Esophagus muscularis mucosa (tissue), 4 donors: Measurements from ENCODE around the gene QSER1. TPM values are rescaled to one million over a fixed set of nuclear protein-coding genes. Genes with fewer than 3 reads are reported as not detected.
"Not testable (repeated sequence)": the region's sequence is repeated elsewhere in the genome, so short reads cannot be mapped to it uniquely, and the experiment has no call there.

Experiments
- DNase-seq: peaks from one replicate; pipeline ENCODE4 v3.0.0-alpha.2; 2017; ENCODE audit errors: extremely low spot score
- H3K27ac ChIP-seq, 4 donors: fragments of 200-600 bp; sonication (generic); replicated peaks in 1 of 4; 1 replicate in 3 of 4; 2 replicates in 1 of 4; pipeline ENCODE4 v1.5.1; 2016 to 2019; ENCODE audit warnings: mild to moderate bottlenecking in 1 of 4
- H3K27me3 ChIP-seq, 4 donors: fragments of 200-600 bp; sonication (generic); one replicate each; pipeline versions ENCODE4 v1.5.1 to v1.6.0; 2016 to 2019
- H3K36me3 ChIP-seq, 4 donors: fragments of 200-600 bp; sonication (generic); one replicate each; pipeline ENCODE4 v1.5.1; 2016 to 2019
- H3K4me1 ChIP-seq, 4 donors: fragments of 200-600 bp; sonication (generic); one replicate each; pipeline ENCODE4 v1.5.1; 2016 to 2019
- H3K4me3 ChIP-seq, 4 donors: fragments of 200-600 bp; sonication (generic); 1 replicate in 2 of 4; 2 replicates in 2 of 4; pipeline ENCODE4 v1.5.1; 2016 to 2019; ENCODE audit warnings: mild to moderate bottlenecking in 4 of 4, moderate library complexity in 1 of 4
- H3K9me3 ChIP-seq, 4 donors: fragments of 200-600 bp; sonication (generic); 1 replicate in 3 of 4; 2 replicates in 1 of 4; pipeline ENCODE4 v1.5.1; 2016 to 2019
- CTCF ChIP-seq, 3 experiments: fragments of 200-600 bp in 2 of 3; fragments of 450-650 bp in 1 of 3; sonication (generic) in 2 of 3; IDR thresholded peaks; one replicate each; pipeline ENCODE4 v1.5.1; 2017 to 2019; ENCODE audit warnings: antibody characterized with exemption in 3 of 3, mild to moderate bottlenecking in 2 of 3, moderate library complexity in 1 of 3
- EP300 ChIP-seq: sonication (generic); formaldehyde crosslinking; IDR thresholded peaks from one replicate; pipeline ENCODE4 v1.6.1; 2017; ENCODE audit warnings: antibody characterized with exemption
- POLR2A ChIP-seq: fragments of 450-650 bp; IDR thresholded peaks from one replicate; pipeline ENCODE4 v1.6.1; 2017; ENCODE audit warnings: antibody characterized with exemption, moderate library complexity, mild to moderate bottlenecking, low read depth
- POLR2AphosphoS5 ChIP-seq, 2 donors: sonication (generic); formaldehyde crosslinking; IDR thresholded peaks; one replicate each; pipeline ENCODE4 v1.6.1; 2017; ENCODE audit warnings: antibody characterized with exemption in 2 of 2
- WGBS: methylation state at CpG from one replicate; pipeline ENCODE4 v1.1.5; 2018; 5-methylcytosine and 5-hydroxymethylcytosine counted together
- intact Hi-C: fragments of 100-400 bp; cut with DNase I; formaldehyde crosslinking; loops from one replicate; pipeline ENCODE4 v1.15.1; 2023
- small RNA-seq, 3 donors: library from RNA; depleted of rRNA; stranded (forward); fragments of <200 nt; gene quantifications; one replicate each; pipeline ENCODE3, GENCODE V24; 2016
- total RNA-seq, 4 donors: library from RNA; depleted of rRNA; stranded (reverse); fragments of >200 nt; gene quantifications; one replicate each; pipeline versions ENCODE4 v1.1.0 to v1.2.1, GENCODE V29; 2016

QSER1 gene
- total RNA-seq, 4 donors from 2014 or later, result 18.9 to 23.7 (median 21.9) TPM

GRCh38 chr11:33025339-33025722 is 132.7 kb downstream of the QSER1 start:
- no peak overlapping the region for H3K27ac ChIP-seq
- intact Hi-C loops, result no loop called here
- no peaks in the 10 kb centered on the region for H3K27me3 ChIP-seq
- TF ChIP-seq POLR2A (no peak), EP300 (no peak), POLR2AphosphoS5 (IDR thresholded peaks at IDR 0.05) (no peak), CTCF (IDR thresholded peaks at IDR 0.05) (no peak)
- no peaks in the 10 kb centered on the region for H3K36me3 ChIP-seq
- H3K4me3 ChIP-seq, result no peak overlapping the region
- DNase-seq, result no peak
- no peaks in the 10 kb centered on the region for H3K4me1 ChIP-seq
- H3K9me3 ChIP-seq, result no peaks in the 10 kb centered on the region
- 92% methylated on average over 3 of the region's 3 CpGs for WGBS

GRCh38 chr11:33027233-33027632 is 134.6 kb downstream of the QSER1 start:
- 95% methylated on average over 2 of the region's 2 CpGs for WGBS
- TF ChIP-seq EP300 (no peak), POLR2AphosphoS5 (IDR thresholded peaks at IDR 0.05) (no peak), CTCF (IDR thresholded peaks at IDR 0.05) (no peak), POLR2A (no peak)
- H3K4me1 ChIP-seq, result no peaks in the 10 kb centered on the region
- no peaks in the 10 kb centered on the region for H3K27me3 ChIP-seq
- H3K27ac ChIP-seq, result no peak overlapping the region
- H3K4me3 ChIP-seq, result no peak overlapping the region
- H3K36me3 ChIP-seq, result peaks cover 0 to 3% (median 0%) of the 10 kb centered on the region in 4 donors
- DNase-seq, result no peak
- no peaks in the 10 kb centered on the region for H3K9me3 ChIP-seq
- intact Hi-C loops, result no loop called here

GRCh38 chr11:33027846-33028536 is 135.4 kb downstream of the QSER1 start:
- no peak overlapping the region for H3K27ac ChIP-seq
- intact Hi-C loops, result no loop called here
- H3K4me1 ChIP-seq, result no peaks in the 10 kb centered on the region
- TF ChIP-seq POLR2AphosphoS5 (IDR thresholded peaks at IDR 0.05) (no peak), POLR2A (no peak), CTCF (IDR thresholded peaks at IDR 0.05) (no peak), EP300 (no peak)
- H3K4me3 ChIP-seq, result no peak overlapping the region
- no peak for DNase-seq
- H3K9me3 ChIP-seq, result no peaks in the 10 kb centered on the region
- H3K27me3 ChIP-seq, result no peaks in the 10 kb centered on the region
- 58% methylated on average over 4 of the region's 4 CpGs for WGBS
- H3K36me3 ChIP-seq, result peaks cover 0 to 3% (median 0%) of the 10 kb centered on the region in 4 donors

- DNase-seq, result no peak
- H3K36me3 ChIP-seq, result peaks cover 0 to 3% (median 0%) of the 10 kb centered on the region in 4 donors
- 61% methylated on average over 2 of the region's 2 CpGs for WGBS
- no peaks in the 10 kb centered on the region for H3K27me3 ChIP-seq
- TF ChIP-seq EP300, result no peak
- TF ChIP-seq POLR2AphosphoS5 (IDR thresholded peaks at IDR 0.05), result no peak
- no peak for TF ChIP-seq CTCF (IDR thresholded peaks at IDR 0.05)
- no peak for TF ChIP-seq POLR2A
- intact Hi-C loops, result no loop called here
- no peak overlapping the region for H3K27ac ChIP-seq
- no peaks in the 10 kb centered on the region for H3K9me3 ChIP-seq
- H3K4me1 ChIP-seq, result no peaks in the 10 kb centered on the region
- no peak overlapping the region for H3K4me3 ChIP-seq
Observed at GRCh38 chr11:33028537-33028914, 135.9 kb downstream of the QSER1 start.

DNA sequence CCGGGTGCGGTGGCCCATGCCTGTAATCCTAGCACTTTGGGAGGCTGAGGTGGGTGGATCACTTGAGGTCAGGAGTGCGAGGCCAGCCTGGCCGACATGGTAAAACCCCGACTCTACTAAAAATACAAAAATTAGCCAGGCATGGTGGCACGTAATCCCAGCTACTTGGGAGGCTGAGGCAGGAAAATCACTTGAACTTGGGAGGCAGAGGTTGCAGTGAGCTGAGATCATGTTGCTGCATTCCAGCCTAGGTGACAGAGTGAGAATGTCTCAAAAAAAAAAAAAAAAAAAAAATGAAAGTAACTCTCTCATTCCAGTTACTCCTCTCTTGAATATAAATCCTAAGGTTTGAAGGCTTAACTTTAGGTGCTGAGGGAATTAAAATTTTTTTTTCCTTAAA is 136.6 kb downstream of the QSER1 start:
- H3K4me1 ChIP-seq, H3K4me3 ChIP-seq, H3K9me3 ChIP-seq, H3K36me3 ChIP-seq, DNase-seq, intact Hi-C loops, H3K27me3 ChIP-seq, H3K27ac ChIP-seq: not testable (repeated sequence)
- 93% methylated on average over 6 of the region's 6 CpGs for WGBS

Small RNA genes lying within 50 kb of the gene (small RNA-seq; reads per million reads assigned to genes)
- 0 reads per million in 3 donors for gene RF00019

Other genes starting within 250 kb of the QSER1 start
- not detected for gene CCDC73, start 98.1 kb upstream of the QSER1 start, total RNA-seq
- 1 to 10 TPM; 1.7 to 2.8 (median 2.2) TPM for gene PRRG4, start 62.9 kb upstream of the QSER1 start, total RNA-seq
- gene DEPDC7, start 123.1 kb downstream of the QSER1 start, total RNA-seq, result 1 to 10 TPM; 1.3 to 2.3 (median 1.8) TPM
- gene TCP11L1, start 146.8 kb downstream of the QSER1 start, total RNA-seq, result 10 to 100 TPM; 39.6 to 66.0 (median 58.3) TPM